HL-60/S4 (cell line): ENCODE data around the gene CYP17A1.

Experiments
- in situ Hi-C: fragments of 300-500 bp; cut with MboI; formaldehyde crosslinking; loops from 2 replicates; pipeline ENCODE4 v1.14.3; 2022; ENCODE audit warnings: low sequenced_read_pairs

Gene CYP17A1

DNA sequence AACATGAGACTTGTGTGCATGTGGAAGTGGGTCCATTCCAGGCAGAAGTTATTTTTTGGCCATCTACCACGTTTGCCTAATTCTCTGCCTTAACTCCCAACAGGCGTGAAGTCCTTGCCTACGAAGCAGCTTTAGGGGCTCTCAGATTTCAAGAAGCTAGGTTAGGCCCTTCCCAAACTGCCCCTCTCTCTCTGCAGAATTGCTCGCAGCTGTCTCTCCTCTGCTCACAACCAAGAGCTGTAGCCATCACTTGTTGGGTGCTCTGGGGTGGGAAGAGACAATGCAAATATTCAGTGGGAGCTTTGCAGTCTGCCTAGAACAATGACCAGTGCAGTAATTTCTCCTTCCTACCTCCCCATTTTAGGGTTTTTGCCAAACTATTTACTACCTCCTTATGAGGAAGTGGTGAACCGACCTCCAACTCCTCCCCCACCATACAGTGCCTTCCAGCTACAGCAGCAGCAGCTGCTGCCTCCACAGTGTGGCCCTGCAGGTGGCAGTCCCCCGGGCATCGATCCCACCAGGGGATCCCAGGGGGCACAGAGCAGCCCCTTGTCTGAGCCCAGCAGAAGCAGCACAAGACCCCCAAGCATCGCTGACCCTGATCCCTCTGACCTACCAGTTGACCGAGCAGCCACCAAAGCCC is 24.9 kb downstream of the CYP17A1 start:
- in situ Hi-C loops: no loop called here

DNA sequence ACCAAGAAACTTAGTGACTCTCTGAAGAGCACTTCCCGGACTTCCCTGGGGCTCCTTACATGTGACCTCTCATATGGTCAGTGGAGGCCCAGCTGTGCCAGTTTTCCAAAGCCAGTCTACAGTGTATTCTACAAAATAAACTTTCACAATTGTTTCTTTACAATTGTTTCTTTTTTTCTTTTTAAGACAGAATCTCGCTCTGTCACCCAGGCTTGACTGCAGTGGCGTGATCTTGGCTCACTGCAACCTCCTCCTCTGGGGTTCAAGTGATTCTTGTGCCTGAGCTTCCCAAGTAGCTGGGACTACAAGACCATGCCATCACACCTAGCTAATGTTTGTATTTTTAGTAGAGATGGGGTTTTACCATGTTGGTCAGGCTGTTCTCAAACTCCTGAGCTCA is 25.9 kb downstream of the CYP17A1 start:
- in situ Hi-C loops: no loop called here

DNA sequence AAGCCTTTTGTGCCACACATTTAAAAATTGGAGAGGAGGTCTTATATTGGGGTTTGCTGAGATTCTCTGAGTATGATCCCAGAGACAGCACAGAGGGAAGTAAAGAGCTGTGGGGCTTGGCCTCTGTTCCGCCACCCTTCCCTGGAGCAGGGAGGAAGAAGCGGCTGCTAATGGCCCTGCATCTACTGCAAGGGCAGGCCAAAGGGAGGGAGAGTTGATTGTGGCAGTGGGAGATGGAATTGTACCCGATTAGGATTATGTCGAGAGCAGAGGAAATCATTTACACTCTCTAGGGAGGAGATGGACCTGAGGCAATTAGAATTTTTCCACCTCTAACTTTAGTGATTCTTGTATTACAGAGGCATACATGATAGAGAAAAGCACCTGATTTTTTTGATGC is 28.8 kb downstream of the CYP17A1 start:
- in situ Hi-C loops: no loop called here

DNA sequence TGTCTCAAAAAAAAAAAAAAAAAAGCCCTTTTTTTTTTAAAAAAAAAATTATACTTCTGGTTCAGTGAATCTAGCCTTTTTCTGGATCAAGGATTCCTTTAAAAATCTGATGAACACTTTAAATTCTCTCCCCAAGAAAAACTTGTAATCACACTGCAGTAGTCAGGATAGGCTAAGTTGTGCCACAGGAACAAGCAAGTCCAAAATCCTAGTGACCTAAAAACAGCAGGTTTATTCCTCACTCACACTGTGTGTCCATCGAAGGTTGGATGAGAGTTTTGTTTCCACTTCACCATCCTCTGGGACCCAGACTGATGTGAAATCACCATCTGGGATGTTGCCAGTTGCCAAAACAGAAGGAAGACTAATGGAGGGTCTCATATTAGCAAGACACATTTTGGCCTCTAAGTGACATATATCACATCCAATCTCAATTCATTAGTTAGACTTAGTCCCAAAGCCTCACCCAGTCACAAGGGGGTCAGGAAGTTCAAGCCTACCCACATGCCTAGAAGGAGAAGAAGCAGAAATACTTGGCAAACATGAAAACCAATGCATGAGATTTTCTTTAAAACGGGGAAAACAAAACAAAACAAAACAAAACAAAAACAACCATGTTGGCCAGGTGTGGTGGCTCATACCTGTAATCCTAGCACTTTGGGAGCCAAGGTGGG is 32.7 kb downstream of the CYP17A1 start:
- in situ Hi-C loops: no loop called here

DNA sequence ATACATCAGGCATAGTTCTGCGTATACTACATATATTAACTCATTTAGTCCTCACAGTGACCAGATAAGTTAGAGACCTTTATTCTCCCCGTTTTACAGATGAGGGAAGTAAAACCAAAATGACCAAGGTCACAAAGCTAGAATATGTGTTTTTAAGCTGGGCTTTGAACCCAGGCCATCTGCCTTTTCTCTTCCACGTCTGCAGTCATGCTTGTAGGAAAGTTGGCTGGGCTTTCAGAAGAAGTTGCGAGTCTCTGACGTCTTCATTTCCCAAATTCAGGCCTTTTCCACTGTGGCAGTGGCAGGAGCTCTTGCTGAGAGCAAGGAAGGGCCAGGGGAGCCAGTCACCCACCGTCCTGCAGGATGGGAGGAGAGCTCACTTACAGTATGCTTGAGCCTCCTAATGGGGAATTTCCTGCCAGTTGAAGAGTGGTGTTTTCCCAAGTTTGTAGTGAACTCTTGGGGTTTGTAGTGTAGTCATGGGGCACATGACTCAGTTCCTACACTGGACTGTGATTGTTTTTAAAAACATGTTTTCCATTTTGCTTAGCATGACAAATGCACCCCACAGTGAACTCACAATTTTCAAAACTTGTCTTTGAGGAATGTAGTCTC is 34.2 kb downstream of the CYP17A1 start:
- in situ Hi-C loops: no loop called here

DNA sequence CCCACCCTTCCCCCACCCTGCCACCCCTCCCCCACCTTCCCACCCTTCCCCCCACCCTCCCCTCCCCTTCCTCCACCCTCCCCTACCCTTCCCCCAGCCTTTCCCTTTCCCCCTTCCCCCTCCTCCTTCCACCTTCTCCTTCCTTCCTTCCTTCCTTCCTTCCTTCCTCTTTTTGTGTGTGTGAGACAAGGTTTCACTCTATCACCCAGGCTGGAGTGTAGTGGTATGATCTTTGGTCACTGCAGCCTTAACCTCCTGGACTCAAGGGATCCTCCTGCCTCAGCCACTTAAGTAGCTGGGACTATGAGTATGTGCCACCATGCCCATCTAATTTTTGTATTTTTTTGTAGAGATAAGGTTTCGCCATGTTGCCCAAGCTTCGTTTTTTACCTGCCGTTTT is 35.2 kb downstream of the CYP17A1 start:
- in situ Hi-C loops: no loop called here

DNA sequence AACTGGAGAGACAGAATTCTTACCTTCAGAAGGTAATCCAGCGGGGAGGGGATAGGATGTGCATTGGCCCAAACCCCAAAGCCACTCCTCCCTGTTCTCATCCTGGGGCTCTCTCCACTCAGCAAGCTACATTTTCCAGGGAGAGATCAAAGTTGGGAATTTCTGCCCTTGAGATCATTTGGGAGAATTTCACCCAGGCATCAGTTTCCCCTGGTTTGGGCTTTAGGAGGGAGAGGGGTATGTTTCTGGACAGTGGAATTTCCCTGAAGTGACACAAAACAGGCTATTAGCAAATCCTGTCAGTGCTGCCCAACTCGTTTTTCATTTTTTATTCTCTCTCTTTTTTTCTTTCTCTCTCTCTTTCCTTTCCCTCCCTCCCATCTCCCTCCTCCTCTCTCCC is 35.7 kb downstream of the CYP17A1 start:
- in situ Hi-C loops: no loop called here

DNA sequence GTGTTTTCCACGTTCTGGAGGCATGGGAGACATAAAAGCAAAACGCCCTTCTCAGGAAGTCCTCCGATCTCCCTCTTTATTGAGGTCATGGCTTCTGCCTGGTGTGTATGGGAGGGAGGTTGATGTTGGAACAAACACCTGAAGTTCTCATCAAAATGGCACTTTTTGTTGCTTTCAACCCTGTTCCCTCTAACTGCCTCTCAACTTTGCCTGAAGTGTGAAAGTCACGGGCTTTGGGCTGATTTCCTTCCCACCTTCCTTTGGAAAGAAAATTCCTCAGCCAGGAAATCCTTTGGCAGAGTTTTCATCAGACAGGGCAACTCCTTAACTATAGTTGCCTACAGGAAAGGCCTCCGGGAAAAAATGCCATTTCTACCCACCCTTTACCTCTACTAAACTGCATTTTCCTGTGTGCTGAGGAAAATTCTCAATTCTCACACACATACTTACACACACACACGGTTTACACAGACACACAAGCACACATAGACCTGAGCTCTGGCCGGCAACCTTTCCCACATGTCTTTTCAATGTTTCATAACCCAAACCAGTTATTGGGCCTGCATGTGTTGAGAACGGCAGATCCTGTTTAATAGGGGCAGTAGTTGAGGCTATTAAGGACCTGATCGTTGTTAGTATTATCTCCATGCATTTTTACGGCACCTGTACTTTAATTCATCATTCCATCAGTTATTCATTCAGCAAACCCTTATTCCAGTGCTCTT is 36.4 kb downstream of the CYP17A1 start:
- in situ Hi-C loops: no loop called here

DNA sequence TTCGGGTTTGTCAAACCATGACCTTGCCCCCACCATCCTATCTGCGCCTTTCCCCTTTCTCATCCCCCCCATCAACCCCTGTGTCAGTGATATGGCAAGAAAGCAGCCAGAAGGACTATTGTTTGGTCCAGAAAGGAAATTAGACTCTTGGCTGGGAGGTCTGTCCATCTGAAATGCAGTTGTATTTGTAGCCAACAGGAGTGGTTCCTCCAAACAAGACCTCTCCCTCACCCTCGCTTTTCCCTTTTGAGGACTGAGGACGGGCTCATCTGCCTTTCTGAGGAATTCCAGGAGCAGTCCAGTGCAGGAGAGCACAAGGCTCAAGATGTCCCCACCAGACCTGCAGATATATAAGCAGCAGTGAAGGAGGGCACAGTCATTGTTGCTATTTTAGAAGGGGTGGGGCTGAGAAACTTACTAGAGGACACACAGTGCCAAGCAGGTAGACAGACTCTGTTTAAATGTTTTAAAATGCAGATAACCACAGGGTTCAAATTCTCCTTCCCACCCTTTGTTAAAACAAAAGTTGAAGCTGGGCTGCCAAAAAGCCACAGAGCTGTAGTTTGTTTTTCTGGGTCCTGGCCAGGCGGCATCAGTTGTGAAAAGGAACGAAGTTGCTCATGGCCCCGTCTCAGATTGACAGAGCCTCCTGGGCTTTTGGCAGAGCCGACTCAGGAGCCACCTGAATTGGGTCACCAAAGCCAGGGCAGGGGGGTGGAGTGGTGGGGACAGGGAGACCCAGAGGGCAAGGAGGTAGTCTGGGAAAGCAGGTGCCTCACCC is 37.3 kb downstream of the CYP17A1 start:
- in situ Hi-C loops: no loop called here

DNA sequence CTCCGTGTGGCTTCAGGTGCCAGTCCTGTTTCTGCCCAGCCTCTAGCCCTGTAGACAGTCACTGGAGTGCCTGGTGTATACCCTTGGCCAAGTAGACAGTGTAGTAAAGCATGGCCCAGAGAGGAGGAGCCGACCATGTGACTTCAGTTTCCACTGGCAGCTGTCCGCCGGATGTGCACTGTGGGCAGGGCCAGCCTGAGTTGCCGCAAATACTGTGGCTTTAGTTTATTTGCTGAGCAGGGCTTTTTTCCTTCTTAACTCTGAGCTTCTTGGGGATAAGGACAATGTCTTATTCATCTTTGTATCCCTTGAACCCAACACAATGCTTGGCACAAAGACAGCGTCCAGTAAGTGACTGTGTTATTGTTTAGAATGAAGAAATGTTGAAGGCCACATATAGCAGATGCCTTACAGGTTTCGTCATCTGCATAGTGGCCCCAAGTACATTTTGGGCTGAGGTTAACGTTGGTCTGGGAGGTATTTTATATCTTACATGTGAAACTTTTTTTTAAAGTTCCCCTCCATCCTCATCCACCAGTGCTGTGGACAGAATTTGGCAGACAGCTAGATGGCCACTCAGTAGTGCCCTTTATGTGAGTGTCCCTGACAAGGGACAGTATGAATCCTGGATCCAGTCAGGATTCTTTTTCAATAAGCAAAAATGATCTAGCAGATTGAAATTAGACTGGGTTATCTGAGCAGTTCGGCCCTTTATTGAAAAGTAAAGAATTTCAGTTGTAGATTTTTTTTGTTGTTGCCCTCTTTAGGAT is 40.6 kb downstream of the CYP17A1 start:
- in situ Hi-C loops: no loop called here

DNA sequence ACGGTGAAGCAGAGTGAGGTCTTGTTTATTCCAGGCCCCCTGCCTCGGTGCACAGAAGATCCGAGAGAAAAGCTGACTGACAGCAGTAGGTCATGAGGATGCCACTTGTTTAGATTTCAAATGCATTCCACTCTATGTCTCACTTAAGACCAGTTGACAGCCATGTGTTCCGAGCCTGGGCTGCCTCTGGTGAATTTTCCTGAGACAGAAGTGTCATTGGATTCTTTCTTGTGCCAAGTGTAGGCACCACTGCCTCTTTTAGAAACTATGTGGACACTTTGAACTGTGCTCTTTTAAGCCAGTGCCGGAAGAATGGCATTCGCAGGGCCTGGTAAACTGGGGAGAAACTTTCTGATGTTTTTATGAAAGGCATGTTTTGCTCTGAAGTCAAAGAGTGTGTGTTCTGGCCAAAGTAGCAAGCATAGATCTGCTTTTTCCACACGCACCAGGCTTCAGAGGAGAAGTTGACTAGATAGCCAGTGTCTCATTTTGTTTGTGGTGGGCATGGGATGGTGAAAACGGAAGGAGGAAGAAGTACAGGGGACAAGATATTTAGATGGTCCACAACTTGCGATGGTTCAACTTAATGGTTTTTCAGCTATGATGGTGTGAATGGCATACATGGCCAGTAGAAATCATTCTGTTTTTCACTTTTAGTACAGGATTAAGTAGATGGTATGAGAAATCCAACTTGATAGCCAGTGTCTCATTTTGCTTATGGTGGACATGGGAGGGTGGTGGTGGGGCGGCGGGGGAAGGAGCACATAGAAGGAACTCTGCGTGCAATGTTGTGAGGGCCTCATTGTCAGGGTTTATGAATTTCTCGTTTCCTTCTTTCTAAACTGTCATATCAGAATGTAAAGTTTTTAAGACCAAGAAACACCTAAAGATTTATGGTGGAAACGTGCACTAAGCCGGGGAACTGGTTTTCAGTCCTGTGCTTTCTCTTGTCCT is 41.5 kb downstream of the CYP17A1 start:
- in situ Hi-C loops: no loop called here

DNA sequence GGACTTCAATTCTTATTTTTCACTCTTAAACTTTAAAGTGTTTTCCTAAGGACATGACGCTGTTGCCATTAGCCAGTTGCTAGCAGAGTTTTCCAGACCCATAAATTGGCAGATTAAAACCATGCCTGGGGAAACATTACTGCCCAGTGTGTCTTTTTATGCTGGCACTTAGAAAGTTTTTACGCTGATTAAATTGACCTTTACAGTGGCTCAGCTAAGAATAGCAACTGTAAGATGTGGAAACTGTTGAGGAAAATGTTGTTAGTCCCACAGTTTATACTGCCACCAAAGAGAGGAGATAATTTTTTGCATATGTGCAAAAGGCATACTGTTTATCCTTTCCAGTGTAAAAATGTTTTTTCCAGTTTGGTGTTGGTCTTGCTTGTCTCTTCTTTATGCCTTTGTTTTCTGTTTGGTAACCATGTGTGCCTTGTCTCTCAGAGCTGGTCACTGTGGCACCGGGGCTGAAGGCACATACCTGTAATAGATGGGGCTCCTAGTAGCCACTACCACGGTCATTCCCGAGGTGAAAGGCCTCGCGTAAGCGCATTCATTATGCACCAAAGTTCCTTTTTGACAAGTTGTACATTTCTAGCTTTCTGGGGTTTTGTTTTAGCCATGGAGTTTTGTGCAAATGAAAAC is 45.3 kb downstream of the CYP17A1 start:
- in situ Hi-C loops: no loop called here

DNA sequence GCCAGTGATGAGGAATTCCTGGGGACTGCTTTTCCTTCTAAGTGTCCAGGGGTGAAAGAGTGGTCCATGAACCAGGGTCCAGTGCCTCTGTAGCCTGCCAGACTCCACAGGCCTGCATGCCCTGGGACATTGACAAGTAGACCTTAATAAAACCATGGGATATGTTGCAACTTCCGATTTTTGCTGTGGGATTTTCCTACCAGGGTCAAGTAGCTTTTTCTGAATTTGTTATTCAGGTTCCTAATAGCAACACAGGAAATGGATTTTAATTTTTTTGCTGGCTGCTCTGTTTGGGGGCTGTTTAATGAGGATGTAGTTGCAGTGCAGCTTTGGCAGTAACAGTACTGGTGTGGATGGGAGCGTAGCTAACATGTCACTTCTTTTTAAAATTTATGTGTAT is 51.4 kb downstream of the CYP17A1 start:
- in situ Hi-C loops: no loop called here

DNA sequence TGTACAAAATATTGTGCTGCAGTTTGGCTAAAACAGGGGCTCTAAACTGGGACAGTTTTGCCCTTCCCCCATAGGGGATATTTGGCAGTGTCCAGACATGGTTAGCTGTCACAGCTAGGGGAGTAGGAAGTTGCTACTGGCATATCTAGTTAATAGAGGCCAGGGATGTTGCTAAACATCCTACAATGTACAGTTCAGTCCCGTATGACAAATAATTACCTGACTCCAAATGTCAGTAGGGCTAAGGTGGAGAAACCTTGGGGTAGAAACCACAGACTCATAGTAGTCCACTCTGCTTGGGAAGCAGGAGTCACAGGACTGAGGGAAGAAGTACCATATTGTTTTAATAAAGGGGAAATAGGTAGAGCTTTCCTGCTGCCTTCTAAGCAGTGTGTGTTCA is 53.6 kb downstream of the CYP17A1 start:
- in situ Hi-C loops: no loop called here

DNA sequence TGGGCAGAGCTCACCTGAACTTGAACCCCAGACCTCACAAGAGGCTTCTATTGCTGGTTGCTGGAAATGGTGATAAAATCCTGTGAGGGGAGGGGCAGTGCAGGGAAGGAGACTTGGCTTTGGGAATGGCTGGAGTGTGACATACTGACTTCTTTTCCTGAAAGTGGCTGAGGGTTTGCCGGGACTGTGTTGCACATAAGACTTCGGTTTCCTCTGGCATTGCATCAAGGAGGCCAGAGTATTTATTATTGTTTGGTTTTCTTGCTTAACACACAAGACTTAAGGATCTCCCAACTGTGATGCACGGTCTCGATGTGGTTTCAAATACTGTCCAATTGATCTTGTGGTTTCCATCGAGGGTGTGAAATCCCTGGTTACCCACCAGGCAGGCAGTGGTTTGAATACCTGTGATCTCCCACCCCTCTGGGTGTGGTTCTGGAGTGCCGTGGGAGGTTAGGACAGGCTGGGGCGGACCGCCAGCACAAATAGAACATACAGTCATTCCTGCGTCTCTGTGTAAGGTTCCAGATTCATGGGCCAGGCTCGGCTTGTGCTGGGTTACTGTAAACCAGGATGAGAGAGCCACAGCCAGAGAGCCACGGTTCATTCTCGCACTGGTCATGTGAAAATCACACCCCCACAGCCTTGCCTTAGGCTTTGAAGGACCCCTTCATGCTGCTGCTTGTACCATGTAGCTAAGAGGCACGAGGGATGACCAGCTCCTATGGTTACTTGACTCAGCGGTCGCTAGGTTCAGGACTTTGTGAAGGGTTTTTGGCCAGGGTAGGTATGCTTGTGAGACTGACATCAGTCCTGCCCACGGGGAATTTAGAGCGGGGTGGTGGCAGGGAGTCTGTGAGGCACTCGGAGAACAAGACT is 54.3 kb downstream of the CYP17A1 start:
- in situ Hi-C loops: no loop called here

DNA sequence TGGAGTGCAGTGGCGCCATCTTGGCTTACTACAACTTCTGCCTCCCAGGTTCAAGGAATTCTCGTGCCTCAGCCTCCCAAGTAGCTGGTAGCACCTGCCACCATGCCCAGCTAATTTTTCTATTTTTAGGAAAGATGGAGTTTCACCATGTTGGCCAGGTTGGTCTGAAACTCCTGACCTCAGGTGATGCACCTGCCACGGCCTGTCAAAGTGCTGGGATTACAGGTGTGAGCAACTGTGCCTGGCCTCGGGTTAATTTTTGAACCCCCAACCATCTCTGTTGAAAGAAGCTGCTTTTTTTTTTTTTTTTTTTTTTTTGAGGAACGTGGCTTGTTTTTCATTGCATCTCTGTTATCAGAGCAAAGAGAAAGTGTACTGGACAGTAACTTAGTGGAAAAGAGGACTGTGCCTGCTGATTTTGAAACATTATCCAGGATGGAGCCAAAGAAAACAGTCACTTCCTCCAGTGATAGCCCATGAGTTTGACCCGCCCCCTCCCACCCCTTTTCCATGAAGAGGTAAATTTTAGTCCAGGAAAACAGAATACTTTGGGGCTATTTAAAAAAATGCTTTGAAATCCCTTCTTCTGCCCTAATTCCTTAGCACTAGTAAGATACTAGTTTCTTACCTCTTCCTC is 55.2 kb downstream of the CYP17A1 start:
- in situ Hi-C loops: no loop called here
